GM18526 (cell line): ENCODE results near the gene DCP1A.

Experiments used
- POLR2A ChIP-seq: IDR thresholded peaks from 3 replicates; pipeline ENCODE4 v1.6.1; 2011; ENCODE audit not compliant: insufficient read length; ENCODE audit errors: extremely low read depth

The DCP1A gene

DNA sequence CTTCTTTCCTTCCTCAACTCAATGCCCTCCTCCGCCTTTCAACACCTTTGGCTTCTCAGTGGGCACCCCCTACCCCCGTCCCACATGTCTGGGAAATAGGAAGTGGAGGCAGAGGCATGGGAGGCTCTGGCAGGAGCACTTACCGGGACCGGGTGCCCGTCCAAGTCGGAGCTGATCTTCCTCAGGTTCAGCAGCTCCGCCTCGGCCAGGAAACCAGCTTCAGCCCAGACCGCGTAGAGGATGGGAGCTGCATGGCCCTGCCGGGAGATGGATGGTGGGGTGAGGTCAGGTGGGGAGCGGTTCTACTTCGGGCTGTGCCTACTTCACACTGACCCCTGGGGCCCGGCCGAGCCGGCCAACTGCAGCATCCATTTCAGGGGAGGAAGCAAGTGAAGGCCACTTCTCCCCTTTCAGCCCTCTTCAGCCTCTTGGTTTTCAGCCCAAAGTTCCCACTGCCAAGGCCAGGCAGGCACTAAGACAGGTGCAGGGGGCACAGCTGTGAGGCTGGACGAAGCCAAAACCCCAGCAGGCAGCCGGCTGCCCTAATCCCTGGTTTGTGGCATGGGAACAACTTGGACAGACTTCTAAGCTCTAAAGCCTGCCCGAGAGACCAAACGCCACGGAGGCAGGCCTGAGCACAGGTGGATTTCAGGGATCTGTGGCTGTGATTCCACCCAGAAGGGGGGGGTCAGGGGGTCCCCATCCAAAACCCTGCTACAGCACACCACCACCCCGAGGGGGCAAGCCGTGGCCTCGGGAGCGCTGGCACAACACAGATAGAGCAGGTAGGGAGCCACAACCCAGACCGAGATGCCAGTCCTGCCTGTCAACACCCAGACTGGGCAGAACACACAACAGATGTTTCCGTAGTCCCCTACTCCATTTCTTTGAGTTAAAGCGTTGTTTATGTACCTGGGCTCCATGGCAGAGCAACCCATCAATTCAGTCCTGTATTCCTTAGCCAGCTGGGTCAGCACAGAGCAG, 106.1 kb downstream of the DCP1A start:
- no peak for TF ChIP-seq POLR2A

GRCh38 chr3:53239800-53240199, 107.5 kb downstream of the DCP1A start:
- TF ChIP-seq POLR2A = no peak

GRCh38 chr3:53238886-53239285, 108.5 kb downstream of the DCP1A start:
- no peak for TF ChIP-seq POLR2A

DNA sequence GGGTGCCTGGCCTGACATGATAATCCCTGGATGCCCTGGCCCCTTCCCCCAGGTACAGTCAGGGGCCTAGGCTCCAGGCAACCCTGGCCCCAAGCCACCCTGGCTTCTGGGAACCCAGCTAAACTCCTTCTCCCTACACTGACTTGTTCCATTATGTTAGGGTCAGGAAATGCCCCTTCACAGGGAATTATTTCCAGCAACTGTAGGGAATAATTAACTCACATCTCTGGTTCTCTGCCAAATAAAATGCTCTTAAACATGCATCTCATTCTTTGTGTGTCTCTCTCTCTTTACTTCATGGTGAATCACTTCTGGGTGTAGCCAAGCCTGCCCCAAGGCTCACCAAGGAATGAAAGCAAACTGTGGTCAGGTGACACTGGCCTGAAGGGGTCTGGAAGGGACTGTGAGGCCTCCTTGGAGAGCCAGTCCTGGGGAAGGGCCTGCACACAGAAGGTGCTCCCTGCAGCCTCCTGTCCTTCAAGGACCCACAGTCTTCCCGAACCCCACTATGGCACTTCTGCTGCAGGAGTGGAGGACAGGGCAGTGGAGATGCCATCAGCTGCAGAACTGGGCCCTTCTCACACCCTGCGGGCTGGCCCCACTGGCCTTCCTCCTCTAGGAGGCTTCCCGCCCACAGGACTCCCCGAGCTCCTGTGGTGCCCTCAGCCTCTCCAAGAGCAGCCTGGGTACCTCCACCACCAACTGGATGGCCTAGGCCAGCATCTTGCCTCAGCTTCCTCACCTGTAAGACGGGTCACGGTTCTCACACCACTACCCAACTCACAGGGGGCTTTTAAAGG, 109.1 kb downstream of the DCP1A start:
- no peak for TF ChIP-seq POLR2A

GRCh38 chr3:53236112-53236841, 111.1 kb downstream of the DCP1A start:
- TF ChIP-seq POLR2A = no peak

DNA sequence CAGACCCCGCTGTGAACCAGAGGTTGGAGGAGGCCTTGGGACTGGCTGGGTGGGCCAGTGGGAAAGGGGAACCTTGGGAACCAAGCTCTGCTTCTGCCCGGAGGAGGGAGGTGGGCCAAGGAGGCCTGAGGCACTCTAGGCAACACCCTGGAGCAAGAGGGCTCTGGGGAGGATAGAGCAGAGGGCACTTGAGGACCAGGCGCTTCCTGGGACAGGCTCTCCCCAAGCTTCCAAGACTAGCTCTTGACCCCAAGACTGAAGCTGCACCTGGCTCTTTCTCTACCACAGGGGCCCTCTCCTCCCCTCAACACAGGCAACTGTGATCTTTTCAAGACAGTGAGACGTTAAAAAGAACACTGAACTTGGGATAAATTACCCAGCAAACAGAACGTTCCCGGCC, 111.8 kb downstream of the DCP1A start:
- no peak for TF ChIP-seq POLR2A

DNA sequence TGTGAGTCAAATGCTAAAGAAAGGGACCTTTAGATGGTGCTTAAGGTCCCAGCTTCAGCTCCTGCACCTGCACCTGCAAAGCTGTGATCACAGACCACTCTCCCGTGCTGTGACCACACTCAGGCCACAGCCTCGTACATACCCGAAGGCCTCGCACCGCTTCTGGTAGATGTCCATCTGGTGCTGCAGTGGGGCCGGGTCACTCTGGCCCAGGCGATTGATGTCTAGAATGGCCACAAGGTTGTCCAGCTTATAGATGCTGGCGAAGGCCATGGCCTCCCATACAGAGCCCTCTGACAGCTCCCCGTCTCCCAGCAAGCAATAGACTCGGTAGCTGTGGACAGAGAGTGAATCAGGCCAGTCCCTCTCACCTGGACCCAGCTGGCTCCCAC, 112.5 kb downstream of the DCP1A start:
- no peak for TF ChIP-seq POLR2A

DNA sequence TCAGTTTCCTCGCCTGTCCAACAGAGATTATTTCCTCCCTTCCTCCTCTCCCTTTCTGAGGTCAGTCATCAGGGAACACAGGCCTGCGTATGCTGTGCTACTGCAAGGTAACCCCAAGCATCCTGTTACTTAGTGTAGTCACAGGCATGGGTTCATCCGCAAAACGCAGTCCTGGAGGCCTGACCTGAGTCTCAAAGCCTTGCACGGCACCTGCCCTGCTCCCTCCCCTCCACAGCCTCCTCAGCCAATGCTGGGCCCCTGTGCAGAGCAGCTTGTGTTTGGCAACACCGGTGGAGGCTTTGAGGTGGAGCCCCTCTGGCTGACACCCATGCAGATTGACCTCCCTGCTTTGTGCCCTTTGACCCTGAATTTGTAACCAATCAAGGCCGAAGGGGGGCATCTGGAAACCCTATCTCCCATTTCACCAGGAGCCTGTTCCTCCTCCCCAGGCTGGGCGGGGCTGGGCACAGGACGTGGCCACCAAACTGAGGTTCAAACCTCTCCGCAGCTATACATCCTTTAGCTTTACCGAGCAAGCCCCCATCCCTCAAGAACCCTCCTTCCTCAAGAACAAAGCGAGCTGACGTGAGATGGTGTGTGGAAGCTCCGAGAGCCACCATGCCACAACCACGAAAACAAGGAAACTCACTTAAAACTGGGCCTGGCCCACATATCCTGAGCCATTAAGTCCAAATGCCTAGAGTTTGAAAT, 113.1 kb downstream of the DCP1A start:
- TF ChIP-seq POLR2A = no peak
